HepG2 (cell line): ENCODE measurements around the gene DNAJC4. TPM values are rescaled to one million over a fixed set of nuclear protein-coding genes. Genes with fewer than 3 reads are reported as not detected.

ENCODE experiments used
- CBFB ChIP-seq: sonication (generic); formaldehyde crosslinking; IDR thresholded peaks from 2 replicates; pipeline ENCODE4 v1.4.0; 2020; ENCODE audit warnings: missing genetic modification reagents
- KLF11 ChIP-seq: IDR thresholded peaks from 2 replicates; pipeline ENCODE4 v1.6.1; 2016; ENCODE audit warnings: missing compliant biosample characterization
- MBNL3 ChIP-seq: fragments of 250-450 bp; sonication (Bioruptor Pico); conservative IDR thresholded peaks from 2 replicates; pipeline ENCODE4 v1.8.0; 2022; ENCODE audit warnings: mild to moderate bottlenecking, inconsistent platforms
- NFYB ChIP-seq: sonication (generic); formaldehyde crosslinking; IDR thresholded peaks from 2 replicates; pipeline ENCODE4 v1.4.0; 2020; ENCODE audit warnings: missing genetic modification reagents
- NFYC ChIP-seq: IDR thresholded peaks from 2 replicates; pipeline ENCODE4 v1.6.1; 2016; ENCODE audit warnings: missing genetic modification reagents, missing compliant biosample characterization
- PCBP1 ChIP-seq: fragments of 200-400 bp; formaldehyde crosslinking; IDR thresholded peaks from 2 replicates; pipeline ENCODE4 v1.6.1; 2017; ENCODE audit warnings: mild to moderate bottlenecking, low read depth, low read length, borderline replicate concordance
- SP1 ChIP-seq, 2 experiments: fragments of 450-650 bp in 1 of 2; sonication (generic) in 1 of 2; formaldehyde crosslinking in 1 of 2; IDR thresholded peaks; 2 replicates each; pipeline versions ENCODE4 v1.4.0 to v1.6.1; 2016 to 2020; ENCODE audit warnings: missing genetic modification reagents in 1 of 2
- SP2 ChIP-seq: sonication (generic); formaldehyde crosslinking; IDR thresholded peaks from 2 replicates; pipeline ENCODE4 v1.5.1; 2020; ENCODE audit warnings: mild to moderate bottlenecking, missing genetic modification reagents
- ZNF20 ChIP-seq: sonication (generic); formaldehyde crosslinking; IDR thresholded peaks from 2 replicates; pipeline ENCODE4 v1.4.0; 2020; ENCODE audit warnings: mild to moderate bottlenecking, moderate library complexity, missing genetic modification reagents
- ZNF354B ChIP-seq: sonication (generic); formaldehyde crosslinking; IDR thresholded peaks from 2 replicates; pipeline ENCODE4 v1.8.0; 2022; ENCODE audit warnings: mild to moderate bottlenecking, missing genetic modification reagents
- ZNF431 ChIP-seq: sonication (generic); formaldehyde crosslinking; IDR thresholded peaks from 2 replicates; pipeline ENCODE4 v1.9.0; 2022; ENCODE audit warnings: missing genetic modification reagents, low read depth, mild to moderate bottlenecking, borderline replicate concordance
- ZNF605 ChIP-seq: sonication (generic); formaldehyde crosslinking; IDR thresholded peaks from 2 replicates; pipeline ENCODE4 v1.8.0; 2022; ENCODE audit warnings: mild to moderate bottlenecking, missing genetic modification reagents
- ZNF703 ChIP-seq: sonication (generic); formaldehyde crosslinking; IDR thresholded peaks from 2 replicates; pipeline ENCODE4 v1.5.1; 2020; ENCODE audit warnings: missing genetic modification reagents, mild to moderate bottlenecking, moderate library complexity, borderline replicate concordance
- ZNF713 ChIP-seq: sonication (generic); formaldehyde crosslinking; IDR thresholded peaks from 2 replicates; pipeline ENCODE4 v1.4.0; 2020; ENCODE audit warnings: mild to moderate bottlenecking, missing genetic modification reagents
- ZNF761 ChIP-seq: sonication (generic); formaldehyde crosslinking; conservative IDR thresholded peaks from 2 replicates; pipeline ENCODE4 v1.4.0; 2020; ENCODE audit warnings: mild to moderate bottlenecking, missing genetic modification reagents
- polyA plus RNA-seq, 8 experiments: library from polyadenylated mRNA; depleted of rRNA in 3 of 8; stranded (reverse) in 7 of 8; unstranded in 1 of 8; fragments of >200 nt; fragmentation: Illumina TruSeq in 4 of 8; extraction: Trizol in 4 of 8; gene quantifications; 2 replicates each; pipeline versions ENCODE4 v1.2.1 to v1.2.3, GENCODE V29; 2011 to 2016; ENCODE audit warnings: low read depth in 4 of 8, missing spikeins in 1 of 8, mixed read lengths in 1 of 8; ENCODE audit not compliant: insufficient read depth in 1 of 8
- total RNA-seq, 5 experiments: library from RNA; depleted of rRNA; stranded (reverse); fragments of >200 nt; fragmentation: Illumina TruSeq; extraction: Trizol; gene quantifications; 2 replicates each; pipeline ENCODE4 v1.2.3, GENCODE V29; 2016; ENCODE audit warnings: low read depth in 1 of 5
- TF ChIP-seq, protein P1 (sequence below): sonication (generic); formaldehyde crosslinking; IDR thresholded peaks from 2 replicates; pipeline ENCODE4 v1.5.0; 2020; ENCODE audit warnings: mild to moderate bottlenecking, missing genetic modification reagents, borderline replicate concordance
- TF ChIP-seq, protein P2 (sequence below): sonication (generic); formaldehyde crosslinking; IDR thresholded peaks from 2 replicates; pipeline ENCODE4 v1.5.1; 2020; ENCODE audit warnings: mild to moderate bottlenecking, missing genetic modification reagents, moderate library complexity
- TF ChIP-seq, protein P3 (sequence below): sonication (generic); formaldehyde crosslinking; IDR thresholded peaks from 2 replicates; pipeline ENCODE4 v1.4.0; 2020; ENCODE audit warnings: missing genetic modification reagents, borderline replicate concordance

DNAJC4 gene
- total and polyA plus RNA-seq, 2 of the 13 experiments (the other 11 are each of a cell fraction or from before 2014, with no cell fraction given), result 10.3 to 60.8 TPM

DNA sequence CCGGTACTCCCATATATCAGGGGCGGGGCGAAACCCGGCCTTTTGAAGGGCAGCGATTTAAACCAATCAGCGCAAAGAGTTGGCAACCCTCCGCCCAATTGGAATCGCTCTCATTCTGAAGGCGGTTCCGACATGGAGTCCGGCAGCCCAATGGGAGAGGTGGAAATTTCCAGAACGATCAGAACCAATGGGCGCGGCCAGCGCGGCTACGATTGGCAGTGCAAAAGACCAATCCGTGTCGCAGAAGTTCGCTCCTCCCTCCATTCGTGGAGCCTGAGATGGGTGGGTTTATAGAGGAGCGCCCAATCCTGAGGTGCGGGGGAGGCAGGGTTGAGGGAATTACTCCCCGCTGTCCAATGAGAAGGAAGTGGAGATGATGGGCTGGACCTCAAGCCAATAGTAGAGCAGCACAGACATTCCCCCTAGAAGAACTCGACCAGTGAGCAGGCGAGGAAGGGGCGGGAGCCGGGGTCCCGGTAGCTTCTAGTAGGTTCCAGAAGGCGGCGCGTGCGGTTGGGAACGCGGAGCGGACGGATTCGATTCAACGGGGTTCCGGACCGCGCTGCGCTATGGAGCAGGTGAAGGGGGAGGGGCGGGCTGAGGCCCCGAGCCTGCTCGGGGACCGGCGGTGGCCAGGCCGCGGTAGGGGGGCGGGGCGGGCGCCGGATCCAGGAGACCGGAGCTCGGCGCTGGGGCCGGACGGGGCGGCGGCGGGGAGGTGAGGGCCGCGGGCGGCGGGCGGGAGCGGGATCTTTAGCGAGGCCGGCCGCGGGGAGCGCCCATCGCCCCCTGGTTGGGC is 44.5 kb upstream of the DNAJC4 start, which contains the start of gene STIP1 (continued):
- TF ChIP-seq MBNL3 (CRISPR knock-in tag) (no peak), ZNF761 (no peak), SP2 (CRISPR knock-in tag) (peak; percentile 95), KLF11 (CRISPR knock-in tag) (peak; percentile 67; the same call in 1 of the 2 replicates), SP1 (IDR thresholded peaks at IDR 0.05) (0 out of 2 replicates have a peak, but pooled peaks have one; percentile 17), SP1 (CRISPR knock-in tag; IDR thresholded peaks at IDR 0.05) (peak; percentile 73; the same call in 1 of the 2 replicates), NFYC (peak; percentile 97), ZNF713 (CRISPR knock-in tag) (no peak), PCBP1 (0 out of 2 replicates have a peak, but pooled peaks have one; percentile 66), CBFB (CRISPR knock-in tag) (peak; percentile 65; the same call in 1 of the 2 replicates), ZNF431 (CRISPR knock-in tag) (no peak), ZNF703 (CRISPR knock-in tag) (no peak; the same call in 1 of the 2 replicates), ZNF605 (CRISPR knock-in tag) (peak; percentile 53; the same call in 1 of the 2 replicates), ZNF20 (CRISPR knock-in tag) (no peak), NFYB (peak; percentile 96), ZNF354B (no peak)
- TF ChIP-seq, protein P1, sequence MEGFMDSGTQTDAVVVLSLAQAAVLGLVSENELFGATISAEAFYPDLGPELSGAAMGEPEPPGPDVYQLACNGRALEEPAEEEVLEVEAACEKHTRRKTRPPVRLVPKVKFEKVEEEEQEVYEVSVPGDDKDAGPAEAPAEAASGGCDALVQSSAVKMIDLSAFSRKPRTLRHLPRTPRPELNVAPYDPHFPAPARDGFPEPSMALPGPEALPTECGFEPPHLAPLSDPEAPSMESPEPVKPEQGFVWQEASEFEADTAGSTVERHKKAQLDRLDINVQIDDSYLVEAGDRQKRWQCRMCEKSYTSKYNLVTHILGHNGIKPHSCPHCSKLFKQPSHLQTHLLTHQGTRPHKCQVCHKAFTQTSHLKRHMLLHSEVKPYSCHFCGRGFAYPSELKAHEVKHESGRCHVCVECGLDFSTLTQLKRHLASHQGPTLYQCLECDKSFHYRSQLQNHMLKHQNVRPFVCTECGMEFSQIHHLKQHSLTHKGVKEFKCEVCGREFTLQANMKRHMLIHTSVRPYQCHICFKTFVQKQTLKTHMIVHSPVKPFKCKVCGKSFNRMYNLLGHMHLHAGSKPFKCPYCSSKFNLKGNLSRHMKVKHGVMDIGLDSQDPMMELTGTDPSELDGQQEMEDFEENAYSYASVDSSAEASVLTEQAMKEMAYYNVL, result 0 out of 2 replicates have a peak, but pooled peaks have one; percentile 42
- TF ChIP-seq, protein P2, sequence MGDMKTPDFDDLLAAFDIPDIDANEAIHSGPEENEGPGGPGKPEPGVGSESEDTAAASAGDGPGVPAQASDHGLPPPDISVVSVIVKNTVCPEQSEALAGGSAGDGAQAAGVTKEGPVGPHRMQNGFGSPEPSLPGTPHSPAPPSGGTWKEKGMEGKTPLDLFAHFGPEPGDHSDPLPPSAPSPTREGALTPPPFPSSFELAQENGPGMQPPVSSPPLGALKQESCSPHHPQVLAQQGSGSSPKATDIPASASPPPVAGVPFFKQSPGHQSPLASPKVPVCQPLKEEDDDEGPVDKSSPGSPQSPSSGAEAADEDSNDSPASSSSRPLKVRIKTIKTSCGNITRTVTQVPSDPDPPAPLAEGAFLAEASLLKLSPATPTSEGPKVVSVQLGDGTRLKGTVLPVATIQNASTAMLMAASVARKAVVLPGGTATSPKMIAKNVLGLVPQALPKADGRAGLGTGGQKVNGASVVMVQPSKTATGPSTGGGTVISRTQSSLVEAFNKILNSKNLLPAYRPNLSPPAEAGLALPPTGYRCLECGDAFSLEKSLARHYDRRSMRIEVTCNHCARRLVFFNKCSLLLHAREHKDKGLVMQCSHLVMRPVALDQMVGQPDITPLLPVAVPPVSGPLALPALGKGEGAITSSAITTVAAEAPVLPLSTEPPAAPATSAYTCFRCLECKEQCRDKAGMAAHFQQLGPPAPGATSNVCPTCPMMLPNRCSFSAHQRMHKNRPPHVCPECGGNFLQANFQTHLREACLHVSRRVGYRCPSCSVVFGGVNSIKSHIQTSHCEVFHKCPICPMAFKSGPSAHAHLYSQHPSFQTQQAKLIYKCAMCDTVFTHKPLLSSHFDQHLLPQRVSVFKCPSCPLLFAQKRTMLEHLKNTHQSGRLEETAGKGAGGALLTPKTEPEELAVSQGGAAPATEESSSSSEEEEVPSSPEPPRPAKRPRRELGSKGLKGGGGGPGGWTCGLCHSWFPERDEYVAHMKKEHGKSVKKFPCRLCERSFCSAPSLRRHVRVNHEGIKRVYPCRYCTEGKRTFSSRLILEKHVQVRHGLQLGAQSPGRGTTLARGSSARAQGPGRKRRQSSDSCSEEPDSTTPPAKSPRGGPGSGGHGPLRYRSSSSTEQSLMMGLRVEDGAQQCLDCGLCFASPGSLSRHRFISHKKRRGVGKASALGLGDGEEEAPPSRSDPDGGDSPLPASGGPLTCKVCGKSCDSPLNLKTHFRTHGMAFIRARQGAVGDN (CRISPR knock-in tag), result peak; percentile 68; the same call in 1 of the 2 replicates
- TF ChIP-seq, protein P3, sequence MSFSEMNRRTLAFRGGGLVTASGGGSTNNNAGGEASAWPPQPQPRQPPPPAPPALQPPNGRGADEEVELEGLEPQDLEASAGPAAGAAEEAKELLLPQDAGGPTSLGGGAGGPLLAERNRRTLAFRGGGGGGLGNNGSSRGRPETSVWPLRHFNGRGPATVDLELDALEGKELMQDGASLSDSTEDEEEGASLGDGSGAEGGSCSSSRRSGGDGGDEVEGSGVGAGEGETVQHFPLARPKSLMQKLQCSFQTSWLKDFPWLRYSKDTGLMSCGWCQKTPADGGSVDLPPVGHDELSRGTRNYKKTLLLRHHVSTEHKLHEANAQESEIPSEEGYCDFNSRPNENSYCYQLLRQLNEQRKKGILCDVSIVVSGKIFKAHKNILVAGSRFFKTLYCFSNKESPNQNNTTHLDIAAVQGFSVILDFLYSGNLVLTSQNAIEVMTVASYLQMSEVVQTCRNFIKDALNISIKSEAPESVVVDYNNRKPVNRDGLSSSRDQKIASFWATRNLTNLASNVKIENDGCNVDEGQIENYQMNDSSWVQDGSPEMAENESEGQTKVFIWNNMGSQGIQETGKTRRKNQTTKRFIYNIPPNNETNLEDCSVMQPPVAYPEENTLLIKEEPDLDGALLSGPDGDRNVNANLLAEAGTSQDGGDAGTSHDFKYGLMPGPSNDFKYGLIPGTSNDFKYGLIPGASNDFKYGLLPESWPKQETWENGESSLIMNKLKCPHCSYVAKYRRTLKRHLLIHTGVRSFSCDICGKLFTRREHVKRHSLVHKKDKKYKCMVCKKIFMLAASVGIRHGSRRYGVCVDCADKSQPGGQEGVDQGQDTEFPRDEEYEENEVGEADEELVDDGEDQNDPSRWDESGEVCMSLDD (CRISPR knock-in tag), result peak; percentile 59; the same call in 1 of the 2 replicates
